Stimulated activated naive CD4-positive, alpha-beta T cell treated with Interleukin-2 at 50 U/mL for 16 hours (primary cell): ENCODE results near the gene AIFM1.

Experiments
- DNase-seq: peaks from one replicate; lab custom pipeline; 2025; lab: John Stamatoyannopoulos, UW

The AIFM1 gene

DNA sequence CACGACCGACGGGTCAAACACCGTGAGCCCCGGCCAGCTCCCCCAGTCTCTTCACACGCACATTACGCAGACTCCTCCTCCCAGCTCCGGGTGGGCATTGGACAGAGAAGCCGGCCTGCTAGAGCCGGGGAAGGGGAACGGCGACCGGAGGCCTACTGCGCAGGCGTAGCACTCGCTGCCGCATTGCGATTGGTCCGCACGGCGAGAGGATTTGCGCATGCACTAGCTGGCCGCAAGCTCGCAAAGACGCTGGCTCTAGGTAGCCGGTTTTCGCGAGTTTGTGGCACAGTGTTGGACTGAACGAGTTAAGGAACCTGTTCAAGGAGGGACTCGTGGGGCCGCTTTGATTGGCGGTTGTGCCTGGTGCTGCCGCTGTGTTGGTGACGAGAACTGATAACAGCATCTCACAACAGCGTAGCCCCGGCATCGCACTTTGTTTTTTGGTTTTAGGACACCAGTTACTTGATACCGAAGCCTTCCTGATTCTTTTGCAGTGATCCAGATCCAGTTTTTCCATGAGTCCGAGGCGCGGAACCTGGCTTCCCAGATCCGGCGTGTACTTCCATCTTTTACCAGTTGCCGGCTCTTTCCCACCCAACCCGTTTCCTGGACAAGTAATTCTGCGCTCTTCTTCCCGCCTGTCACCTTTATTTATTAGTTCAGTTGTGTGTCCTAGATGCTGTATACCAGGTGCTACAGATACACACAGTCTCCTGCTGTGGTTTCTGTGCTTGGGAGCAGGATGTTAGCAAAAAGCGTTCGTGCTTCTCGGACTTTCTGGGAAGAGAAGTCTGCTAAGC is at the start of gene AIFM1:
TSS of gene AIFM1 (minus strand) at position 139 of the 800 bp plus-strand sequence. CDS start 185 bp downstream, outside the sequence.
- peak; percentile 87 for DNase-seq

DNA sequence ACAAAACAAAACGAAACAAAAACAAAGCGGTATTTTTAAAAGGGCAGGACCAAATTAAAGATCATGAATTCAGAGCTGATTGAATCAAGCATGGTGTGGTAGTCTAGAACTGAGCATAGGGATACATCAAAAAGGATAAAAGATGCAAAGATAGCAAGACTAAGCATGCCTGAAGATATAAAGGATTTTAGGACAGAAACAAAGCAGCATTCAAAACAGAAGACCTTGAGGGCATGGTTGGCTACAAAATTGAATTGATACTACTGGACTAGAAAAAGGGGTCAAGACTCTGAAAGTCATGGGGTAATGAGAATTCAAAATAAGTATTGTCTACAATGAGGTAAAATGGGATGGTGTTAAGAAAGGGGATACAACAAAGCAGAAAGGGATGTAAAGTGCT is 47.7 kb upstream of the AIFM1 start:
- no peak for DNase-seq

DNA sequence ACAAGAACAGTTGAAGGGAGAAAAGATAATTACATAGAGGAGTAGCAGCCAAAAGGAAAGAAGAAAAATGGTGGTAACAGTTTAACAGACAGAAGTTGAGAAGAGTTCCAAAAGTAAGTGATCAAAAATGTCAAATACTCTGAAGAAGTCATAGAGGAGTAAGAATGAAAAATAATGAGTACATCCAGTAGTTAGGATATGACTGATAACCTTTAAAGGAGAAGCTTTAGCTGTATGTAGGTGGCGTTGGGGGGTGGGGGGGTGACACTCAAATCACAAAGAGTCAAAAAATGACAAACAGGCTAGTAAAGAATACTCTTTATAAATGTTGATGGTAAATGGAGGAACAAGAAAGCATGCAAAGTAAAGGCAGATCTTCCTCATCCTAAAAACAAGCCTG is 46.7 kb upstream of the AIFM1 start:
- DNase-seq, result peak; percentile 16

DNA sequence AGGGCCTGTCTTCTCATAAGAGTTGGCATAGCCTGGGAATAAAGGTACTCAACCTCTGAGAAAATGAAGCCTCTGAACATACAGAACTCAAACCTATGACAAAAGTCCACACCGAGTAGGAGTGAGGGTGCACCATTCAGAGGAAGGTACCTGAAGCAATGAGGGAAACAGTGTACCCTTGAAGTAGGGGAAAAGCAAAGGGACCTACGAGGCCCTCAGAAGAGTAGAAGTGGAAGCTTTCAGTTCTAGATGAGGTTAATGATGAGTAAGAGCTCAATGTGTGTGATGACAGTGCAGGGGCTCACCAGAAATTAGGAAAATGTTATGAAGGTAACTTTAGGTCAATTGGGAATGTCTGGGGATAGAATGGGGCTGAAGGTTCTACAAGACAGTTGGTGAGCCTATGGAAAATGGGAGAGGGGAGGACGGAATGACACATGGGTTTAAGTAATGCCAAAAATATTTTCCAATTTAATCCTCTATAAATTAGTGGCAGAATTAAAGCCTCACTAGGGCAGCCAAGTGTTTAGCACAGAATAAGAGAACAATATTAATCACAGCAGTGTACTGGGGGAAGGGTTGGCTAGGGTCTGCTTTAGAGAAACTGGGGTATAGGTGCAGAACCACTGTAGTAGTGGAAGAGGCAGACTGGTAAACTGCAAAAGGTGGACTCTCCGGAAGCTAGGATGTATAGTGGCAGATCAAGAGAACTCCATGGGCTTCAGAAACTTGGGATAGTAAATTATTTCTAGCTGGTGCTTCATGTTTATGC is 46.0 kb upstream of the AIFM1 start:
- no peak for DNase-seq

DNA sequence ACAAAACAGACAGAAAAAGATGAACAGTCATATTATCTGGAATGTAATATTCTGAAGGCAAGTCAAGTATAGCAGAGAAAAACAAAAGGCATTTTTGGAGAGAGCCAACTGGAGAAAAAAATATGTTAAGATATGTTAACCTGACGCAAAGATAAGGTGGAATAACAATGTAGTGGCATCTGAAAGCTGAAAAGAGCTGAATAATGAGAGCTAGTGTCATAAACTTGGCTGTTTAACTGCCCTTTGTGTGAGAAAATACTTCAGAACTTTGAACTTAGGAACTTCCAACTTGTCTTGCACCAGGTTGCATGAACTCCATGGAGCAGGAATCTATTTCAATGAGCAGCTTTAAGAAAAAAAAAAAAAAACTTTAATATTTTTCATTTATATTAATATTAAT is 39.0 kb upstream of the AIFM1 start:
- no peak for DNase-seq

DNA sequence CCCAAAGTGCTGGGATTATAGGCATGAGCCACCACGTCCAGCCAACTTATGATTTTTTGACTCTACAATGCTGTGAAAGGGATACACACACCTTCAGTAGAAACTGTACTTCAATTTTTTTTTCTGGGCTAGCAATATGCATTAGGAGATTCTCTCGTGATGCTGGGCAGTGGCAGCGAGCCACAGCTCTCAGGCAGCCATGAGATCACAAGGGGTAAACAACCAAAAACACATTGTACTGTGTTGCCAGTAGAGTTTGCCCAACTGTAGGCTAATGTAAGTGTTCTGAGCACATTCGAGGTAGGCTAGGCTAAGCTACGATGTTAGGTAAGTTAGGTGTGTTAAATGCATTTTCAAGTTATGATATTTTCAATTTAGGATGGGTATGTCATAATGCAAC is 31.8 kb upstream of the AIFM1 start:
- DNase-seq, result no peak

DNA sequence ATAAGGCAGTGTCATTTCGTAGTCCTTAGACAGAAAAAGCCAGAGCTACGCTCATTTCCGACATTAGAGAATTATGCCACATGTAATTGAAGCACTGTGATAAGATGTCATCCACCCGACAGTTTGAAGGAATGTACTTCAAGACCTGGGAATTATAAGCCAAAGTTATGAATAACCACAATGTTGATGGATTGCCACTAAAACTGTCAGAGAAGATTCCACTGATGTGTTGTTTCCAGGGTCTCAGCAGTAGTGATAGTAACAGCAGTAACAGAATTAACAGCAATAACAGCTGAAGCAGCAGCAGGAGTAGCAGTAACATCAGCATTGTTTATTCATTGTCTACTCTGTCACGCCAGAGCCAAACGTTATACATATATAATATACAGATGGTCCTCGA is 30.8 kb upstream of the AIFM1 start:
- no peak for DNase-seq

DNA sequence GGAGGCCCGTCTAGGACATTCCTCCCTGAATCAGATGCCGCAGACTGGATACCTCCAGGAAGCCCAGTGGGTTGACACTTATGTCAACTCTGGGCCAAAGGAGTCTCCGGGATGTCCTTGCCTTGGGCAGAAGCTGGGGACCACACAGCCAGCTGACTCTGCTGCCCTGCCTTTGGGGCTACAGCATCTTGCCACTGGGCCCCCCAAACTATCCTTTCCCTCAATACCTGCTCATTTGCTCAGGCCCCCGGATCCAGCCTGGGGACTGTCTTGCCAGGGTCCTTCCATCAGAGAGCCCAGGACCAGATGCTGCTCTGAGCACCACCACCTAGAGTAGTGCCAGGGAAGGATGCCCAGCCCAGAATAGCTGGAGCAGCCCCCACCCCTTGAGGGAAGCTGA is 25.2 kb upstream of the AIFM1 start:
- no peak for DNase-seq

DNA sequence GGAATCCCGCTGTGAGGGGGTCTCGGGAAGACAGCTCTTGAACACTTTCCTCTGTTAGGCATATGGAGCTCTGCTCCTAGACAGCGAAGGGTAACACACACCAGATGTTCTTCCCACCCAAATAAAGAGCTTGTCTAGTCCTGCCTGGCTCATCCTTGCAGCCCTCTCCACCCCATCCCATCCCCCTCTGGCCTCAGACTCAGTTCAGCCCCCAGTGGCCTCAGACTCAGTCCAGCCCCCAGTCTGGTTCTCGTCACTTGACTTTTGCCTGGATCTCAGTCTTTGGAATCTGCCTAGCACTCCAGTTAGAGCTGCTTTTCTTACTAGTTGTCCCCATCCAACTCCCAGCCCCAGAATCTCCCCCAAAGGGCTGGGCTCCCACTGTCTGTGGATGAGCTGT is 21.0 kb upstream of the AIFM1 start:
- DNase-seq, result no peak

DNA sequence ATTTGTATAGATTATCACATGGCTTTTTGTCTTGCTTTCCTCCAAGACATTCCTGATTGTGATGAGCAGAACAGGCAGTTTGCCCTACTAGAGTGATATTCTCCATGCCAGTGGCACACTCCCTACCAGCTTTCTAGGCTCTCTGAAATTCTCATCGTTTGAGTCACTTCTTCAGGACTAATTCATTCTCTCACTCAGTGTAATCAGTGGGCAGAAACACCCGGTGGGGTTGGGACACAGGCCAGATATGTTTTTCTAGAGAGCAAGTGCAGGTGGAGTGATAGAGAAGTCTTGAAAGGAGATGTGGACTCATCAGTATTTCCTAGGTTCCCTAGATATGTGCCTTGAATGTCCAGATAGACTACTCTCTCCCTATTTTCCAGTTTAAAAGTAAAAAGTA is 19.2 kb upstream of the AIFM1 start:
- DNase-seq, result no peak

DNA sequence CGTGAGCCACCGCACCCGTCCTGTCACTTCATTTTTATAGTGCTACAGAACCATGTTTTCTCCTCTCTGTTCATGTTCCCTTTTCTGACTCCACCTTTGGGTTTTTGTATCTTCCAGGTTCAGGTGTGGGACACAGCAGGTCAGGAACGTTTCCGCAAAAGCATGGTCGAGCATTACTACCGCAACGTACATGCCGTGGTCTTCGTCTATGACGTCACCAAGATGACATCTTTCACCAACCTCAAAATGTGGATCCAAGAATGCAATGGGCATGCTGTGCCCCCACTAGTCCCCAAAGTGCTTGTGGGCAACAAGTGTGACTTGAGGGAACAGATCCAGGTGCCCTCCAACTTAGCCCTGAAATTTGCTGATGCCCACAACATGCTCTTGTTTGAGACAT is 18.5 kb upstream of the AIFM1 start:
- DNase-seq, result no peak

DNA sequence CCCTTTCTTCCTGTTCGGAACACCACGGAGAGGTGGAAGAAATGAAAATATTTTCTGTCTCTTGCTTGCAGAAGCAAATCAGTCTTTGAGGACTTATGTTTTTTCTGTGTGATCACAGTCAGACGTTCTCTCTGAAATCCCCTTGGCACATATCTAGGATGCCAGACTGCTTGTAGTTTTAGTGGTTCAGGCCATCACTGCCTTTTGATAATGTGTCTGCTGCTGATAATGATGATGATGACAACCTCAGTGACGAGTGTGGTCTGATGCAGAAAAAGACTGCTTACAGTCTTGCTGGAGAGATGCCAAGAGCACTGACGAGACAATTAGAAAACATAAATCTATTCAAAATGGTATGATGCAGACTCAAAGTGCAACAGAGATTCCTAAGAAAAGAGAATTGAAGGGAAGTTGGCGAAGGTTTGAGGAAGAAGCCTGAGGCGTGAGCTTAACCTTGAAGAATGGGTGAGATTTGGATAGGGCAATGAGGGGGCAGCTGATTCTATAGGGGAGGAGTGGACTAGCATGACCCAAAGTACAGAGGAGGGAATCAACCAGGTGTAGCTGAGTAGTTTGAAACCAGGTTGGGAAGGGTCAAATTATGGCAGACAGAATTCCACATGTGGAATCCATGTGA is 14.1 kb upstream of the AIFM1 start:
- DNase-seq, result no peak

DNA sequence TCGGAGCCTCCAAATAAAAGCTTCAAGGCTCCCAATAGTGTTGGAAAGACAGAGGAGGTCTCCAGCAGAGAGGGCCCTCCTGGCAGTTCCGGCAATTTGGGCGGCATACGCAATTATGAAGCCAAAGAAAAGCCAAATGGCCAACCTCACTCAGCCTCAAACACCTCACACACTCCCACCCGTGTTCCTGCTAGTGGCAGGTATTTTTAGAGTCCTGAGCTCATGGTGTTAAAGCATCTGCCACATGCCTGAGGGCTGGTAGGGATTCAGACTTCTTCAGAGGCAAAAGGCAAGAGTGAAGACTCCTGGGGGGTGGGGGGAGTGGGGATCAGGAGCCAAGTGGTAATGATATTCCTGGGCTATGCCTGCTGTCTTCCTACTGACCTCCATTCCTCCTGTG is 13.5 kb upstream of the AIFM1 start:
- no peak for DNase-seq

DNA sequence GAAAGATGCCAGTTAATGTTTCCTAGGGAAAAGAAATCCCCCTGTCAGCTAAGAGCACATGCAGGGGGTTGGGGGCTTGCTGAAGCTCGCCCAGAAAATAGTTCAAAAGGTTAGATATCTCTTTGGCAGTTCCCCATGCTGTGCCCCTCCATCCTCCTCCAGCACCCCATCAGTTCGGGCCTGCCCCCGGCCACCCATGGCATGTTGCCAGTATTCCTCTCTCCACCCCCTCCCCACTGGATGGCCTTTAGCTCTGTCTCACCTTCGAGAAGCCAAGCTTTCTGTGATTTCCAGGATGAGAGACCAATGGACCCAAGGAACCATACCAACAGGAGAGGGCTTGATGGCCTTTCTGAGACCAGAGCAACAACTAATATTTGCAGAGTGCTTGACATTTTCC is 11.3 kb upstream of the AIFM1 start:
- DNase-seq, result no peak

DNA sequence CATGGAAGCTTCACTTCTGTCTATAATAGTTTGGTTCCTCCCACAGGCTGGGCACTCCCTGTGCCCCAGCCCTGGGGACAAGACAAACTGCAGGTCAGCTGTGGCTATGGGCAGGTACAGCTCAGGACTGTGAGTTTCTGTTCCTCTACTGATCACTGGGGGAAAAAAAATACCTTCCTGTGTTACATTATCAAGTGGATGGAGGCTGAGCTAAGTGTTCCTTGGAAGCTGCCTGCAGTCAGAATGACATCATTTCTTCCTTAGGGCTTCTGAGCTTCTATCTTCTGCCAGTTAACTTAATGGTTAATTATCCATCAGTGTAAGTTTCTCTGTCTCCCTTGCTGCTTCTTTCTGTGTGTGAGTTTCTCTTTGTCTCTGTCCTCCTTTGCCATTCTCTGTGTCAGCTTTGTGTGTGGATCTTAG is 10.7 kb upstream of the AIFM1 start:
- no peak for DNase-seq

DNA sequence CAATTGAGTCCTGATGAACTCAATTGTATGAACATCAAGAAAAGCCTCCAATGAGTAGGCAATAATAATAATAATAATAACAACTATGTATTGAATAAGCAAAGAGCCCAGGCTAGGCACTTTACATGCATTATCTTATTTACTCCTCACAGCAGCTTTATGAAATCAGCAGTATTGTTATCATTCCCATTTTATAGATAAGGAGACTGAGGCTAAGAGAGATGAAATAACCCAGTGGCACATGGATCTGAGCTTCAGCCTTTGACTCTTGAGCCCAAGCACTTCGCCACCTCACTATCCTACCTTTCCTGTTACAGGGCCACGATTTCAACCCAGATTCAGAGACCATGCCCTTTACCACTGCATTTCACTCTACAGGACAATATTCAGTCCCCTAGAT is 9.3 kb upstream of the AIFM1 start:
- DNase-seq, result no peak

DNA sequence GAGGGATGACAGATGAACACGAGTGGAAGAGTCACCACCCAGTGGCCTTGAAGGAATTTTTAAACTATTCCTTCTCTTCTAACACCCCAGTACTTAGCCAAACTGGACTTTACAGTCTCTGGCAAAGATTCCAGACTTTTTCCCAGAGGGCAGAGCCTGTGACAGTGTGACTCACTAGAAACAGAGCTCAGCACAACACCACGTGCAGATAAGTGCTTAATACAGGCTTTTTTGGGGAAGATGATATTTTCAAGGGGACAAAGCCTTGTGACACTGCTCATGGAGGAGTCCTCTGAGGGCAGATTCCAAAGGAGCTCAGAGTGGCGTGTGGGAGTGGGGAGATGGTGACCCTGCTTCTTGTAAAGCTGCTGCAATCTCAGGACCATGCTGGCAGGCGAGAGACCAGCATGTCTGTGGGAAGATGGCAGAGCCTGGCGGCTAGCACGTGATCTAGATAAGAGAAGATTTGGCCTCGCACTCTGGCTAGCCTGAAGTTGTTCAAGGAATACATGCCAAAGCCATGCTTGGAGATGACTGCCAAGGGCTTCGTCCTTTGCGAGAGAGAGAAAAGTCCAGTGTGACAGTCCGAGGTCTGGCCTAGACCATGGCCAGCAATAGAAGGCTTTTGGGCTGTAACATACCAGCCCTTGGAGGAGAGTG is 8.5 kb upstream of the AIFM1 start:
- no peak for DNase-seq

DNA sequence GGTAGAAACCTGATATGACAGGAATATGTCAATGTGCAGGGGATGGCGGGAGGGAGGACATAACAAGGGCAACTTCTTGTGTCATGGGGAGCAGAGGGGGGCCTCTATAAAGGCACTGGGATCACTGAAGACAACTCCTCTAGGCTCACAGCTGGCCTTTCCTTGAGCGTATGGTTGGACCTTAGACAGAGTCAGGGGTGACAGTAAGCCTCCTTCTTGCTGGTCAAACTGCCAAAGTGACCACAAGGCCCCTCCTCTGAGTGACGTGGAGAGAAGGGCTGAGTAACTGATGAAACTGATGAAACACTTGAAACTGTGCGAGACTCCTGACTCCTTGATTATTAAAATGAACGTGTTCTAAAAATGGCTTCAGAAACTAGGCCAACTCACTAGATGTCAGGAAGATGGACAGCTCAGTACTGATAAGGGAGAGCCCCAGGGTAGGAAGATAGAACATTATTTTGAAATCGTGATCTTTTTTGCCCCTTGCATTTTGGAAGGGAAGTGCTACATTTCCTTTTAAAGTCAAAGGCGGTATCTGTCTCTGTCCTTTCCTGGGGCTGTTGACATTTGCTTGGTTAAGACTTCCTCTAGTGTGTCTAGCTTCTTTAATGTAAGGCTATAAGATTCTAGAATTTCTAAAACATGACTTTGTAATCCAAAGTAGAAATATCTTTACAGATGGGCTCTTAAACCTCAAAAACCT is 7.7 kb upstream of the AIFM1 start:
- peak; percentile 3 for DNase-seq

DNA sequence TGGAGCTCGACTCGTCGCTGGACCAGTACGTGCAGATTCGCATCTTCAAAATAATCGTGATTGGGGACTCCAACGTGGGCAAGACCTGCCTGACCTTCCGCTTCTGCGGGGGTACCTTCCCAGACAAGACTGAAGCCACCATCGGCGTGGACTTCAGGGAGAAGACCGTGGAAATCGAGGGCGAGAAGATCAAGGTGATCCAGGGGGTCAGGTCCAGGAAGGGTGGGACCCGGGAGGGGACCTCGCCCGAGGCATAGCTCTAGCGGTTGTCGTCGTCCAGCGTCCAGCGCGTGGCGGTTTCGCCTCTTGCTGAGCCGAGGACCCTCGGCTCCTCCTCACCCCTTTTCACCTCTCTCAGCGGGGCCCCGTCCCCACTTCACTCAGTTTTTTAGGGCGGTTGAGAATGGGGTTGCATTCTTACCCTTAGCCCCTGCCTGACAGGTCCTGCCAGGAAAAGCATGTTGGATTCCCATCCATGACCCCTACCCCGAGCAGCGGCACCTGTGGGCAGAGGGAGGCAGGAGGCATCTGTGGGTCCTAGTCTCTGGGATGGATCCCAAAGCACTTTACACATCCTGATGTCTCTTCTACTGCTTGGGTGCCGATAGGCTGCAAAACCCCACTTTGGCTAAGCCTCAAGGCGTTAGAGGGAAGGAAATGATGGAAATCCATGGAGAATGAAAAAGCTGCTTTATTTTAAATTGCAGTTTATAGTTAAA is 6.6 kb upstream of the AIFM1 start:
- no peak for DNase-seq

DNA sequence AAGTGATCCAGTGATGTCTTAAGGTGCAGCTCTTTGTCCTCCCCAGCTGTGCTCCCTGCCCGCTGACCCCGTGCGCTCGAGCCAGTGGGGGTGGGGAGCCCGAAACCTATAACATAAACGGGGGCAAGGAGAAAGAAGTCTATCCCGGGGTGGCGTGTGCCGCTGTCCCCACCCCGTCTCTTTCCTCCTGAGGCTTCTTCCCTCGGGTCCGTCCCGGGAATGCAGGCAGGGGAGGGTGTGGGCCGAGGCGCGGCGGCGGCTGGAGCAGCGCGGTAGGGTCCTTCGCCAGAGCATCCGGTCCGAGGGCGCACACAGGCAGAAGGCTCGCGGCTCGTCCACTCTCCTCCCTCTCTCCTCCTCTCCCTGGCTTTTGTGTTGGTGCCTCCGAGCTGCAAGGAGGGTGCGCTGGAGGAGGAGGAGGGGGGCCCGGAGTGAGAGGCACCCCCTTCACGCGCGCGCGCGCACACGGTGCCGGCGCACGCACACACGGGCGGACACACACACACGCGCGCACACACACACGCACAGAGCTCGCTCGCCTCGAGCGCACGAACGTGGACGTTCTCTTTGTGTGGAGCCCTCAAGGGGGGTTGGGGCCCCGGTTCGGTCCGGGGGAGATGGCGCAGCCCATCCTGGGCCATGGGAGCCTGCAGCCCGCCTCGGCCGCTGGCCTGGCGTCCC is 5.9 kb upstream of the AIFM1 start, which contains the start of gene RAB33A:
TSS of gene RAB33A (plus strand) at position 517 of the 681 bp plus-strand sequence. CDS start at position 618, 101 bp downstream.
- DNase-seq, result peak; percentile 35
